Measurements from ENCODE around the gene PLOD2.
"Not testable (repeated sequence)": the region's sequence is repeated elsewhere in the genome, so short reads cannot be mapped to it uniquely, and the experiment has no call there.

Gene PLOD2

GRCh38 chr3:146134348-146135117 is 26.5 kb downstream of the PLOD2 start:
- DNase-seq: no peak

- DNase-seq: no peak
Observed at GRCh38 chr3:146133441-146133840, 27.5 kb downstream of the PLOD2 start.

- DNase-seq: no peak
Observed at GRCh38 chr3:146131616-146132410, 29.2 kb downstream of the PLOD2 start.

- DNase-seq: no peak
Observed at GRCh38 chr3:146130881-146131371, 30.1 kb downstream of the PLOD2 start.

DNA sequence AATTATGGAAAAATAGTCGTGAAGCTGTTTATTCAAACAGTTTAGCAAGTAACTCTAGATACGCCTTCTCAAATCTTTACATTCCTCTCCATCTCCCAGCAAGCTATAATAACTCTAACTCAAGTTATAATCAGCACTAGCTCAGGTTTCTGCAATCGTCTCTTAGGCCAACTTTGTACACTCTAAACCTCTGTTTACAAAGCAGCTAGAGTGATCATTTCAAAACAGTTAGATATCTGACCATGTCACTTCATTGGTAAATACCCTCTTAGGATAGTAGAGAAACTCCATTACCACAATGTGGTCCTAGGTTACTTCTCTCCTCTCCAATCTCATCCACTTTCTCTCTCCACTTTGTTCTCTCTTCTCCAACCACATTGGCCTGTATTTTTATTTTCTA is 31.2 kb downstream of the PLOD2 start:
- no peak for DNase-seq

DNA sequence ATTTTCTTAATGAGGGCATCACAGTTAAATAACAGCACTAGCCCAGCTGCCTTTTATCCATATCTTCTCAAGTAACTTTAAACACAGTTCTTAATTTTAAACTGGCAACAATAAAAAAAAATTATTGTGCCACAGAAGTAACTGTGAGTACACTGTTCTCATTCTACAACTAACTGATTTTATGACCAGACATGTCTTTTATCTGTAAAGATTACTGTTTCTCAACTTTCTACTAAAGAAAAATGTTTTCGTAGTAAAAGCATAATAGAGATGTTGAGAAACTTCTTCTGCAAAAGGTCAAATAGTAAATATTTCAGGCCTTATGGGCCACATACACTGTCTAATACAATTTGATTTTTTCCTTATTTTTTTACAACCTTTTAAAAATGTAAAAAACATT is 32.0 kb downstream of the PLOD2 start:
- no peak for DNase-seq

DNA sequence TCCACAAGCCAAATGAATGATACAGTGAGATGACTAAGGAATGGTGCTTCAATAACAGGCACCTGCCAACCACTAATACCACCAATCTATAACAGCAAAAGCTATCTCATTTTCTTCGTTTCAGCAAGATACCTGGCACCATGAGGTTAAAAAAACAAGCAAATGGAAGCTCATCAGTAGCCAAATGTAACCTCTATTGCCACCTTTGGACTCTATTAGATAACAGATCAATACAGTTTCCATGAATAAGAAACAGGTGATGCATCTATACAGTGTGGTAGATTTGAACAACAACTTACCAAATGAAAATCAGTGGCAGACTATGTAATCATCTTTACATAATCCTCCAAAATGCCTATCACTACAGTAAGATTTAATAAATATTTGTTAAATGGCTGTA is 32.8 kb downstream of the PLOD2 start:
- no peak for DNase-seq

DNA sequence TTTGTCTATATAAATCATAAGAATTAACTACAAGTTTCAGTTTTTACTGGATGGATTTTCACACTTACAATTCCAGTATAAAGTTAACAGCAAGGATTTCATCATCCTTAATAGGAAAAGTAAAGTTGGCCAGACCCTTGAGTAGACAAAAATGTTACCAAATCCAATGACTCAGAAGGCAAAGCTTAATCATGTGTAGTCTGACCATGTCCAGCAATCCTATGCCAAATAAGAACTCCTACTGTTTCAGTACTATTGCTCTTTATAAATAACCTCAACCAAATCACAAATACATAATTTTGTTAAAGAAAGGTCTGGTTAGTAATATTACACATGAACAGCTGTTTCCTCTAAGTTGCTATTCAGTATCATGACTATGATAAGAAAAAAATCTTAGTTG is 35.0 kb downstream of the PLOD2 start:
- no peak for DNase-seq

DNA sequence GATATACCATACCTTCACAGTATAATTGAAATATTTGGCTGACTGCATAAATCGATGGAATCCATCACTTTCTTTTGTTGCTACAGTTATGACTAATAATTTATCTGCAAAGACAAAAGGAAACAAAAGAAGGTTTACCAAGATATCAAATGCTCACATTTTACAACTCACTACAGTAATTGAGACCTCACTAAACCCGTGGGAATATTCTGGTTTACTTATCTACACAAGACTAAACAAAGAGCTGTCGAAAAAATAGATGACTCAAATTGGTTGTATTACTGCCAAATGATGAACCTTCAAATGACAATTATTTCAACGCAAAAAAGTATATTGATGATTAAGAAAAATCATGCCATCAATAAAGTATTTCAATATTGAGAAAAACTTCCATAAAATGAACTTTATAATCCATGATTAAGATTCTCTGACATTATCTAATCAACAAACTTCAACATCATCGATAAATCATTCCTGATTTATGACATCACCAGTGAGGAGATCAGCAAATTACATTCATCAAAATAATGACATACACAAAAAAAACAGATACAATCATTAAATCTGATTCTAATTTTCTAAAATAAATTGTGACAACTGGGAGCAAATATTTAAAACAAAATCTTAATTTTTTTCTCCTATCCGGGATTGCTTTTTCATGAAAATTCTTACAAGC is 36.7 kb downstream of the PLOD2 start:
- no peak for DNase-seq

GRCh38 chr3:146117406-146118285 is 43.3 kb downstream of the PLOD2 start:
- no peak for DNase-seq

DNA sequence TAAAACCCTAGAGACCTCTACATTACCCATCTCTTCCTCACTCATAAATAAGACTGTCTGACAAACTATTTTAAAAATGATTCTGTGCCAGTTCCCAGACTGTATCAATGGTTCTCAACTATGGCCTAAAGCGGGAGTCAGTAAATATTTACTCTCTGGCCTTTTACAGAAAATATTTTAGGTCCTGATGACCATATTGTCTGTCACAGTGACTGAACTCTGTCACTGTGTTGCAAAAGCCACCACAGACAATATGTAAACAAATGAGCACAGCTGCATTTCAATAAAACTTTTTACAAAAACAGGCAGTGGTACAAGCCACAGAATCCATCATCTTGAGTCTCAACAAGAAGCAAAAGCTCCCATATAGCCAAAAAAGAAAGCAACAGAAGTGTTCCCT is 45.4 kb downstream of the PLOD2 start:
- no peak for DNase-seq

DNA sequence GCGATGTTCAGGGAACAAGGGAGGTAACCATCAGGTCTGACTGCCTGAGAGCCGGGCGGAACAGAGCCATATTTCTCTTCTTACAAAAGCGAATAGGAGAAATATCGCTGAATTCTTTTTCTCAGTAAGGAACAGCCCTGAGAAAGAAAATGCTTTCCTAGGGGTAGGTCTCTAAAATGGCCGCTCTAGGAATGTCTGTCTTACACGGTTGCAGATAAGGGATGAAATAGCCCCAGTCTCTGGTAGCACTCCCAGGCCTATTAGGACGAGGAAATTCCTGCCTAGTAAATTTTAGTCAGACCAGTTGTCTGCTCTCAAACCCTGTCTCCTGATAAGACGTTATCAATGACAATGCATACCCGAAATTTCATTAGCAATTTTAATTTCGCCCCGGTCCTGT is 47.2 kb downstream of the PLOD2 start:
- not testable (repeated sequence) for DNase-seq

DNA sequence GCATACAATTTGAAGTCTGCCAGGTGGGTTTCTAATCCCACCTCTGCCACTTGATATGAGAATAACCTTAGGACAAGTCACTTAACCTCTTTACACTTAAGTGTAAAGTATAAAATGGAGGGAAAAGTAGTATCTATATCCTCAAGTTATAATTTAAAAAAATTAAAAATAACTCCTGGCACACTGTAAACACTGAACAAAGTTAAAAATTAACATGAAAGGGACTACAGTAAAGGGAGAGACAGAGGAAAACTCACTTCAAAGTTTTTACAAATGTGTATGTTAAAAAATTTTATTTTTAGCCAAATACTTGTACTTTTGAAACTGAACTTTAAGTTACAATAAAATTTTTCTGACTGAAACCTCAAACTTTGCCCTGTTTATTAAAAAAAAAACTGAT is 49.6 kb downstream of the PLOD2 start:
- no peak for DNase-seq

- DNase-seq: no peak
Observed at GRCh38 chr3:146110161-146110560, 50.8 kb downstream of the PLOD2 start.

DNA sequence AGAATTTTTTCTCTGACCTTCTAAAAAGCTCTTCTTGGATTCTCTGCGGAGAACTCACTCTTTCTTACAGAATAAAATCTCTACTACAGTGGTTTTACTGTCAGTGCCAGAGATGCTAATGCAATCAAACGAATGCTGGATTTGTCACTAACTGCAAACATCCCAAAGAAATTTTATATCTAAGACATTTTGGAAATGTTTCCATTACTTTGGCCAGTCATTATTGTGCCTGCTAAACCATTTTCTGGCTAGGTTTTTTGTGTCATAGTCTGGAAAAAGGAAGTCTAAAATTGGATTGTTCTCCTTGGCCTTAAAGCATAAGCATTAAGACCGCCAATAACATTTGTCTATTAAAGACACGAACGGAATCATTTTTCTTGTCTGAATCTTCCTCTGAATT is 54.0 kb downstream of the PLOD2 start:
- no peak for DNase-seq

- DNase-seq: no peak
Observed at GRCh38 chr3:146104068-146104467, 56.9 kb downstream of the PLOD2 start.

- DNase-seq: no peak
Observed at GRCh38 chr3:146102885-146103284, 58.1 kb downstream of the PLOD2 start.

GRCh38 chr3:146101538-146101937 is 59.4 kb downstream of the PLOD2 start:
- DNase-seq: no peak

- DNase-seq: peak; percentile 19
Observed at GRCh38 chr3:146100825-146101444, 60.0 kb downstream of the PLOD2 start.

- no peak for DNase-seq
Observed at GRCh38 chr3:146100180-146100579, 60.8 kb downstream of the PLOD2 start.

DNA sequence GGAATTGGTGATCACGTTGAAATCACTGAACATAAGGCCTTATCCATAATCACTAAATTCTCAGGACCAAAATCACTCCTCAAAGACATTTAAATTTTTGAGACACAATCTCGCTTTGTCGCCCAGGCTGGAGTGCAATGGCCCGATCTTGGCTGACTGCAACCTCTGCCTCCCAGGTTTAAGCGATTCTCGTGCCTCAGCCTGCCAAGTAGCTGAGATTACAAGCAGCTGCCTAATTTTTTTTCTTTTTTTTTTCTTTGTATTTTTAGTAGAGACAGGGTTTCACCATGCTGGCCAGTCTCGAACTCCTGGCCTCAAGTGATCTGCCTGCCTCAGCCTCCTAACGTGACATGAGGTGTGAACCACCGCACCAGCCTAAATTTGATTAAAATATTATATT is 61.7 kb downstream of the PLOD2 start:
- DNase-seq: no peak

GRCh38 chr3:146093896-146094295 is 67.1 kb downstream of the PLOD2 start:
- DNase-seq: peak; percentile 8
